ENCODE measurements around the gene ADAMTS15.

The ADAMTS15 gene

DNA sequence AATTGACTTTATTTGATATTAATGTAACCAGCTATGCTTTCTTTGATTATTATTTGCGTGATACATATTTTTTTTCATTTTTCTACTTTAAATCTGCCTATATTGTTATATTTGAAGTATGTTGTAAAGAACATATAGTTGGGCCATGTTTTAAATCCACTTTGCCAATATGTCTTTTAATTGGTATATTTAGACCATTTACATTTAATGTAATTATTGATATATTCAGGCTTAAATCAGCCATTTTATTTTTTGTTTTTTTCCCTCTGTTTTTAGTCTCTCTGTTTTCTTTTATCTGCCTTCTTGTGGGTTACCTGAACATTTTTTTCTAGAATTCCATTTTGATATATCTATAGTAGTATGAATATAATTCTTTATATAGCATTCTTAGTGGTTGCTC lies 55.9 kb downstream of the ADAMTS15 start:
- in situ Hi-C loops (cut with MboI; ENCODE audit: low sequenced_read_pairs) = no loop called here

DNA sequence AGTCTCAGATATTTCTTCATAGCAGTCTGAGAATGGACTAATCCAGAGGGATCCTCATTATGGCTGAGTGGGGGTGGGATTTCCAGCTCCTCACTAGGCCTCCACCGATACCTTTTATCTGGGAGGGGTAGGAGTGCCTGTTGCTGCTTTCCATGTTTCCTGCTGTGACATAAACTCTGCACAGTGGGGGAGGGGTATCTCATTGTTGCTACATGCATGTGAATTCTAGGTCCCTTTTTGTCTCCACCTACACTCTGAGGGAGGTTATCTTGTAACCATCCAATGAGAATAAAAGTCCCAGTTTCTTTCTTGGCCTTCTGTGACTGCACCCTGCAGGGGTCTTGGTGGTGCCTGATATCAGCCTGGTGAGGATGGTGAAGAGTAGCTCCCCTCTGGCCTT lies 60.5 kb downstream of the ADAMTS15 start:
- in situ Hi-C loops (cut with MboI; ENCODE audit: low sequenced_read_pairs) = no loop called here

DNA sequence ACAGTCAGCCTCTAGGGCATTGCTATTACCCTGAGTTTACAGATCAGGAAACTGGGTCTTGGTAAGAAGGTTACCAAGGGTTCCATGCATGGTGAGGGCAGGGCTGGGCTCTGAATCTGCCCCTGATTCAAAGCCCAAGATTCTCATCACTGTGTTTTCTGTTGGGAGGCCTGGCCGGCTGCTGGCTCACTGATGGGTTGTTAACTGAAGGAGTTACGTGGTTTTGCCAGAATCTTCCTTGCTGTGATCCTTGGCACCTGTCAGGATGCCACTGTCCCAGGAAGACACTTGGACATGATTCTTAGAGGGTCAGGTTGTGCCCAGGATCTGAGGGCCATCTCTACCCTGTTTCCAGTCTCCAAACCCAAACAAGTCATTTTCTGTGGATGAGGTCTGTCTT lies 61.5 kb downstream of the ADAMTS15 start:
- in situ Hi-C loops (cut with MboI; ENCODE audit: low sequenced_read_pairs) = no loop called here

DNA sequence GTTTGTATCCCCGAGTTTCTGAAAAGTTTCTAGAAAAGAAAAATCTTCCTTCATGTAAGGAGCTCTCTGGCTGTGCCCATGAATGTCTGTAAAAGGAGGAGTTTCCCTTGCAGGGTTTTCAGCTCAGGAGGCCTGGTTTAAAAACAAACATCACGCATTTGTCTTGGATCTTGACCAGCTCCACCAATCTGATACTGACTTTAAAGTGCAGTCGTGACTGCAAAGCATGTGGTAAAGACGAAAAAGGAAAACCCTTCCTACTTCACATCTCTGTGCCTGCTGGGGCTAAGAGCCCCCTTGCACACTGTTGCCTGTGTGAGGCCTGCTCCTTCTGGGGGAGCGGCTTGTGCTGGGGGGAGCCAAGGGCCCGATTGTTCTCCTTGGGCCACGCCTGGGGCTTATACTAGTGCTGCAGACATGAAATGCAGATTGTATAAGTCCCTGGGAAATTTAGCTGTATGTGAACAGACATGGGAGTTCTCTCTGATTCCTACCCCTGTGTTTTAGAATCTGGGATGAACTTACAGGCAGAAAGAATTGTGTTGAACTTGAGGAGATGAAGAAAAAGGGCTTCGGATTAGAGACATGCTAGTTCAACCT lies 62.1 kb downstream of the ADAMTS15 start:
- in situ Hi-C loops (cut with MboI; ENCODE audit: low sequenced_read_pairs) = no loop called here

DNA sequence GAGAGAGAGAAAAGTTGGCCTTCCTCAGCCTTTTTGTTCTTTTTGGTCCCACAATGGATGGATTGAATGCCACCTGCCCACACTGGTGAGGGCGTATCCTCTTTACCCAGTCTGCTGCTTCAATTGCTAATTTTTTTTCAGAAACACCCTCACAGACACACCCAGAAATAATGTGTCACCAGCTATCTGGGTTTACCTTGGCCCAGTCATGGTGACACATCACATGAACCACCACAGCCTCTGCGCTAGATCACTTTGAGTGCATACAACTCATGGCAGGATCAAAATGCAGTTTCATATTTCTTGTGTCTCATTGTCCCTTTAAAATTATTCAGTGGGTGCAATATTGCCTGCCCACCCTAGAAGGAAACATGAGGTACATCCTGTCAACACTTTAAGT lies 63.3 kb downstream of the ADAMTS15 start:
- in situ Hi-C loops (cut with MboI; ENCODE audit: low sequenced_read_pairs) = no loop called here

DNA sequence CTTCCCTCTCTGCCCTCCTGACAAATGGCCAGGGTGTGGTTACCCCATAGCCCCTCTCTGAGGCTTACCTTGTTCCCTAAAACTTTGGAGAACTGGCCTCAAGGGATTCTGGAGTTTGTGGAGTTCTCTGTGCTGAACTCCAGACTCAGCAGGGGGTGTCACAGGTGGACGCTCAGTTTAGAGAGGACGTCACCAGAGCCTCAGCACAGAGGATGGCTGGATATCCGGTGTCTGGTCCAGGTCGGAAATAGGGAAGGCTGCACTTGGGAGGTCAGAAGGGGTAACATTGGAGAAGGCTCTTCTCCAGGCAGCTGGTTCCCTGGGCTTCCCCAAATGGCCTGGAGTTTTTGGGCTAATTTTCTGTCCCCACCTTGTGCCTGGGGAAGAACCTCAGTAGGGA lies 64.2 kb downstream of the ADAMTS15 start:
- in situ Hi-C loops (cut with MboI; ENCODE audit: low sequenced_read_pairs) = no loop called here

DNA sequence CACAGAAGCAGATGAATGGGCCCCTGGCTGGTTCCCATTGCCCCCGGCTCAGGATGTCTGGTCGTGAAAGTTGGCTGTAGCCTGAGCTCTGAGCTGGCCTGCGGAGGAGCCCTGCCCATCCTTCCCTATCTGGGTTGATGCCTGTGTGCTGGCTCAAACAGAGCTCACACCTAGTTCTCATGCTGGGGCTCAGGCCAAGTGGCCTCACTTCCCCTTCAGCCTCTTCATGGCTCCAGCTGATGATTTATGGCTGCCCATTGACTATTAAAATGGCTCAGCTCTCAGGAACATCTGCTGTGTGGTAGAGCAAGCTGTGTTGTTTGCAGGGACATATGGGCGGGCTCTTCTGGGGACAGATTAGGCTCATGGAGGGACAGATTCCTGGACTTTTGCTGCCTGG lies 64.7 kb downstream of the ADAMTS15 start:
- in situ Hi-C loops (cut with MboI; ENCODE audit: low sequenced_read_pairs) = no loop called here

DNA sequence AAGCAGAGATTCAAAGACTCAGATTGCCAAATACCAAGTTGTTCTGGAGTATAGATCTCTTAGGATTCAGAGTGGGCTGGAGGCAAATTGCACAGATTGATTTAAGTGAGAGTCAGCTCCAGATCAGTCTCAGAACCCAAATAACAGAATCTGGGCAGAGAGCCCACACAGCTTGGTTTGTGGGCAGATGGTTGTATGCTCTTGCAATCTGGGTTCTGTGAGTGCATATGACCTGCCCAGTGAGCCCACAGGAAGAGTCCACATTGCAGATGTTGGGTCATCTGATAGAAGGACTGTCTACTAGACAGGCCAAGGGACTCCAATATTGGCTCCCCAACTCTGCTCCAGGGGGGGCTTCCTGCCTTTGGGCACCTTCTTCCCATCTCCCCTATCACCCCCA lies 65.9 kb downstream of the ADAMTS15 start:
- in situ Hi-C loops (cut with MboI; ENCODE audit: low sequenced_read_pairs) = no loop called here

DNA sequence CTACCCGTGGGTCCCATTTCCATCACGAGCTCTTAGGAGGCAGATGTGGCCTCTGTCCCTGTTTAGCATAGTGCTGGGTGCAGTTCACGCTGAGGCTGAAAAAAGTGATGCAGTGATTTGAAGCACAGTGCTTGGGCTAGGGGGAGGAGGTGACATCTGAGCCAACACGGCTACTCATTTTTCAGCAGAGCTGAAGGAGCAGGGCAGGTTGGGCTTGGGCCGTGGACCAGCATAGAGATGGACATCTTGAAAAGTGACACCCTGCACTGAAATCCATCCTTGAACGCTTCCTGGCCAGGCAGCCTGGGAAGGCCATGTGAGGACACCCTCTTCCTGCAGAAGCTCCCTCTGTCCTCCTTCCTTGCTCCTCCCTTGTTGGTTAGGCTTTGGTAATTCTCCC lies 66.4 kb downstream of the ADAMTS15 start:
- in situ Hi-C loops (cut with MboI; ENCODE audit: low sequenced_read_pairs) = no loop called here

DNA sequence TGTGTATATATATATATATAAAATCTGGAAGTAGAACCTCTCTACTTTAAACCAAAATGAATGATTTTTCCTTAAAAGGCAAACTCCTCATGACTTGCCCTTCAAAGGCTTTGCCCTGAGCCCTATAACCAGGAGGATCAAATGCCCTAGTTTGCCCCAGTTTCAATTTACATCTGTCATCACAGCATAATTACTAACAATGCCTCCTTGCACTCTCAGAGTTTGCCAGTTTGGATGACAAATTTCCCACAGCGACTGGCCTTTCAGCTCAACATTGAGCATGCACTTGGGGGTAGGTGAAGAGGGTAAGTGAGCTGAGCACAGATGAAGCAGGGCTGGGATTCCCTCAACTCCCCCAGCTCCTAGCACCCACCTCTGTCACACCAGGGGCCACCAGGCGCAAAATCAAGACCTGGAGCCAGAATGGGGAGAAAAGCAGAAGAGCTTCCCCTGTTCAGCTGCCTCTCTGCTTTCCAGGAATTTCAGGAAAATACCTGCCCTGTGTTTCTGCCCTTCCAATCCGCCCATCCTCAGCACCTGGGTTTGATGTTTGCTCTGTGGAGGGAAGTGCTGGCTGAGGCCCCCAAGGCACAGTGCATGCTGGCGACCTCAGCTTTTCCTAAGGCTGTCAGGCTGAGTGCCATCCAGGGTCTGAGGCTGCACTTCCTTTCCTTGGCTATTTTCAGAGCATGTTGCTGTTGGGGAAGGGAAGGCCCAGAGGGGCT lies 67.5 kb downstream of the ADAMTS15 start:
- in situ Hi-C loops (cut with MboI; ENCODE audit: low sequenced_read_pairs) = no loop called here

DNA sequence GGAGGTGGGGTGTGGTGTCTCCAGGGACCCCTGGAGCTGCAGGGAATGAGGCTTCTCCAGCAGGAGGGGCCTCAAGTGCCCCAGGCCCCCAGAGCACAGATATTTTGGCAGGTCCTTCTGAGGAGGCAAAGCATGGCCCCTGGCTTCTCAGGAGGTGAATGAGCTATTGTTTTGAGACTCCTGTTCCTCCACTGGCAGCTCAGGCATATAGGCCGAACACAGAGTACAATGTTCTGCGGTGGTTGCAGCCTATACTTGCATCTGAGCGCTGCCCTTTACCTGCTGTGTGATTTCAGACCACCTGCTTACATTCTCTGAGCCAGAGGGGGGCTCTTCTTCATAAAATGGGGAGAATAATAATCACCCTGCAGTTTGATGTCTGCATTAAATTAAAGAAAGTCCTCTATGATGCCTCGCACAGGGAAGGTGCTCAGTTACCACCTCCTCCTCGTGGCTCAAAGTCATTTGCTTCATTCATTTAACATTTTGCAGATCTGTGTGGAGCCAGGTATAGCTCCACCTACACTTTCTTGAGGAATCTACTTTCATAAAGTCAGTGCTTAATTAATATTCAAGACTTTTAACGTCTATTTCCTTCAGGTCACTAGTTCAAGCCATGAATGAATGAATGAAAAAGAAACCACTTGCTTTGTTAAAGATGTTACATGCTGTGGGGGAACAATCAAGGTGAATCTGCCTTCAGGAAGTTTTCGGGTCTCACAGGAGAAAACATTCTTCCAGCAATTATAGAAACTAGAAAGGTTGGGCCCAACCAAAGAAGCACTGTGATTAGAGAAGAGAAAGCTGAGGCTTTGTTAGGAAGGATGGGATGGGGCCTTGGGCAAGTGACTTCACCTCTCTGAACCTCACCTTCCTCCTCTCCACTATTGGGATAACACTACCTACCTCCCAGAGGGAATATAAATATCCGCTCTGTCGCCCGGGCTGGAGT lies 68.4 kb downstream of the ADAMTS15 start:
- in situ Hi-C loops (cut with MboI; ENCODE audit: low sequenced_read_pairs) = no loop called here

DNA sequence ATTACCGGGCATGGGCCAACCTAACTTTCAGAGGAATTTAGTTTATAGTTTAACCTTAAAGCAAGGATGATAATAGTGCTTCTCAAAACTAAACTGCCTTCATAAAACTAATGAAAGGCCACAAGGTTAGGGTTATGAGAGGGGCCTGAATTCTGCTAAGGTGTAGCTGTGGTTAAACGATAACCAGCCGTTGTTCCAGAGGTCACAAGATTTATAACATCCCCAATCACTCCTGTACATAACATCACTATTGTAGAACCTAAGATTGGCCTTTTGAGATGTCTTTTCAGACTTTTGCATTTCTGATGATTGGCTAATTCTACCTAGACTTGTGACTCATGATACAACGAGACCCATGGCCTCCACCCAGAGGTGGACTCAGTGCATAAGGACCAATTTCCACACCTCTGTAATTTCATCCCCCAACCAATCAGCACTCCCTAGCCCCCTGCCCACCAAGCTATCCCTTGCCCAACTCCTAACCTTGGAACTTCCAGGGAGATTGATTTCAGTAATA lies 69.8 kb downstream of the ADAMTS15 start:
- in situ Hi-C loops (cut with MboI; ENCODE audit: low sequenced_read_pairs) = no loop called here

DNA sequence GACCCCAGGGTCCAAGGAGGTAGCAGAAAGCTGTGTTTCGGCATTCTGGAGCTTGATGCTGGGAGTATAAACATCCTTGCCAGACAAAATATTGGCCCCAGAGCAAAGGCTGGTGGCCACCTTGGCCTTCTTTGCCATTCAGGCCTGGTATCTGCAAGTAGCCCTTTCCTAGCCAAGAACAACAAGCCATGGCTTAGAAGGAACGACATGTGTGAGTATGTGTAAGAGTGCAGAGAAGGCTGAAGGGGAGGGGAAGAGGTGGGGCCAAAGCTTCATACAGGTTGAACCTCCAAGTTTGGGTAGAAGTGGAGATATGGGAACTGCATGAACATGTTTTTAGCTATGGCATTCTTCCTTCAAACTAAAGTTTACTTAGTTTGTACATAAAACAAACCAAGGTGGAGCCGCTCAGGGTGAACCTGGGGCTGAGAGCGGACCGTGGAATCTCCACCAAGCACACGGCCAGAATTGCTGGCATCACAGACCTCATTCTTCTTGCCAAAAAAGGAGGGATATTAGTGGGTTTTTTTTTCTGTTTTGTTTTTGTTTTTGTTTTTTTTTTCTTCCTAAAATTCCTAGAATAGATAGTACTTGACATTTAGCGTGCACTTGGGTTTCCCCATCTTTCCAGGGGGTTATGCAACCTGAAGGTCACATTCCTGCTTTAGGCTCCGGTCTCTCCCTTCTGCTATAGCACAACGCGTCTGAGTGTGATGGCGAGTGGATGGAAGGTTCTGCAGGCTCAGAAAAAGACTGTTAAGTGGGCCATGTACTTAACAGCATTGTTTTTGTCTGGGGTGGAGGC lies 70.9 kb downstream of the ADAMTS15 start:
- in situ Hi-C loops (cut with MboI; ENCODE audit: low sequenced_read_pairs) = no loop called here

DNA sequence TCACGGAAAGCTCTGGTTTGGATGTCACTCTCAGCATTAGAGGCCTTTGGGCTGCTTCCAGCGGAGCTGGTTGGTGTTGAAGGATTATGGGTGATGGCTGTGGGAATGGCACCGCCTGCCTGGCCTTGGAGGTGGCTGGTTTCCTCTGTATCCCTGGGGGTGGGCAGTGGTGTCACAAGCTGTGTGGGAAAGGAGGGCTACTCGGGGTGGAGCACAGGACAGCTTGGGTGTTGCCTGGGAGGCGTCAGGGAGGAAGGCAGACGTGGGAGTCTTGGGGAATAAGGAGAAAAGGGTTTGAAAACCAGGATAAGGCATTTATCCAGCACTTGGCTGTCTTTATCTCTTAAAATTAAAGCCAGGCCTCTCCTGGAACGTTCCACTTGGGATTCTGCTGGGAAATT lies 71.8 kb downstream of the ADAMTS15 start:
- in situ Hi-C loops (cut with MboI; ENCODE audit: low sequenced_read_pairs) = no loop called here

DNA sequence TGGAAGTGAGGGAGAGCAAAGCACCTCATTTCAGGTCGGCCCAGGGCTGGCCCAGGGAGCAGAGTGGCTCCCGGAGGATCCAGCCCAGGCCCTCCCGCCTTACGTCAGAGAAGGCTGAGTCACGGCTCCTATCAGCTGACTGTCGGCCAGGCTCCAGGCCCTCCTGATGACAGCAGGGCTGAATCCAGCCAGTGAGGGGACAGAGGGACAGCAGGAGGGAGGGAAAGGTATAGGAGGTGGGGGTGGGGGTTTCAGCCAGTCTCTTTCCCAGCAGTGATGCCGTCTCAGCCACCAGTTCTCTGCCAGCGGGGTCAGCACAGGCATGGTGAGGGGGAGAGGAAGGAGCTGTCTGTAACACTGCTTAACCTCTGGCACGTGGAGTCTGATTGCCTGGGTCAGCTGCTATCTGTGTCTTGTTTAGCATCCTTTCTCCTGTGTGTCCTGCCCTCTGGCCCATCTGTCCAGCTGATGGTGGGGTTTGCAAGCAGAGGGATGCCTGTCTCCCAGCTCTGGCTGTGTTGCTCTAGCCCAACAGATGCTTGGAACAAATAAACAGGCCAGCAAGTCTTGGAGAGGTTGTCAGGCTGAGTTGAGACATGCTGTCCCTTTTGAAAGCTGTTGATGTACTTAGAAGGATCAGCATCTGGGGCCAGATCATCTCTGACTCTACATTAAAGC lies 74.0 kb downstream of the ADAMTS15 start:
- in situ Hi-C loops (cut with MboI; ENCODE audit: low sequenced_read_pairs) = no loop called here

DNA sequence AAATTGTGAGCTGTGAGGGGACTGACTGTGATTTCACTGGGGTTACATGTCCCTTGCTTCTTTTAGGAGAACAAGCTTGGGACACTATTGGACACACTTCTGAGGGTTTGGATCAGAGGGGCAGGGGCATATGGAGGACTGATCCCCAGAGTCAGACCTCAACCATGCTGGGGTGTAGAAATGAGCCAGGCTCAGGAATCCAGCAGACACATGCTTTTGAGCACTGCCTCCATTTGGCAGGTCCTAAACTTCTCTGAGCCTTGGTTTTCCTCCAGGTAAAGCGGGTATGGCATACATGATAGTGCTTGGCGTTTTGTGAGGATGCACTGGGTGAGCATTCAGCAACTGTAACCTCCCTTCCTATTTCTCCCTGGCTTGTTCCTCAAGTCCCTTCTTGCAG lies 74.7 kb downstream of the ADAMTS15 start:
- in situ Hi-C loops (cut with MboI; ENCODE audit: low sequenced_read_pairs) = no loop called here

DNA sequence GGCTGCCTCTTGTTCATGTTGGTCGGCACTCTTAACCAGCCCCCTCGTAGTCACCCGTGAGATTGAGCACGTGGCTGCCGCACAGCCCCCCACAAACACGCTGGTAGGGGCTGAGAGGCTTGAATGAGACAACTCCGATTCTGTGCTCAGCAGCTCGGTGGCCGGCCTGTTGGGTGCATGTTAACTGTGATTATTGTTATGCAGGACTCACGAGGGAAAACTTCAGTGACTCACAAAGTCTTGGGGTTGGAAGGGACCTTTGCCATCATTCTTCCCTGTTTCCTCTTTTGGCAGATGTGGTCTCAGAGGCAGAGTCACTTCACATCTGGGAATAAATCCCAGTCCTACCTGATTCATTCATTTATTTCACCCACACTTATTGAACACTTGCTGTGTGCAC lies 75.2 kb downstream of the ADAMTS15 start:
- in situ Hi-C loops (cut with MboI; ENCODE audit: low sequenced_read_pairs) = no loop called here

DNA sequence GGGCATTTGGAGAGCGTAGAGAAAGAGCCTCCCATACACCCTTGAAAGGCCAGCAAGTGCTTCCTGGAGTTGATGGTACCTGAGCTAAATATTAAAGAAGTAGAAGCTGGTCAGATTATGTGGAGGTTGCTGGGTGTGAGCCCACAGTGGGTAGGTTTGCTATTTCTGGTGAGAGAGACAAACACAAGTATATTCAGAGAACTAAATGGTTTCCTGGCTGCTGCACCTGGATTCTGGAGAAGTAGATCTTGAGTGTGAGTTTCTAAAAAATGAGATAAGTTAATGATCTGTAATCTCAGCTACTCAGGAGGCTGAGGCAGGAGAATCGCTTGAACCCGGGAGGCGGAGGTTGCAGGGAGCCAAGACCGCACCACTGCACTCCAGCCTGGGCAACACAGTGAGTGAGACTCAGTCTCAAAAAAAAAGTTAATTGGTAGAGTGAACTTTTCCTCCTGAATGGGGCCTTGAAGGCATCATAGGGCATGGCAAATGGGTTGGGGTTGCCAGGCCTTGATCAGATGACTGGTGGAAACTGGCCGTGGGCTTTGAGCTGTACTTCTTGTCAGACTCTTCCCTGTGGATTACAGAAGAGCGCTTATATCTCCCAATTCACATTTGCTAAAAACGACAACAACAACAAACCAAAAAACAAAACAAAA lies 75.8 kb downstream of the ADAMTS15 start:
- in situ Hi-C loops (cut with MboI; ENCODE audit: low sequenced_read_pairs) = no loop called here

DNA sequence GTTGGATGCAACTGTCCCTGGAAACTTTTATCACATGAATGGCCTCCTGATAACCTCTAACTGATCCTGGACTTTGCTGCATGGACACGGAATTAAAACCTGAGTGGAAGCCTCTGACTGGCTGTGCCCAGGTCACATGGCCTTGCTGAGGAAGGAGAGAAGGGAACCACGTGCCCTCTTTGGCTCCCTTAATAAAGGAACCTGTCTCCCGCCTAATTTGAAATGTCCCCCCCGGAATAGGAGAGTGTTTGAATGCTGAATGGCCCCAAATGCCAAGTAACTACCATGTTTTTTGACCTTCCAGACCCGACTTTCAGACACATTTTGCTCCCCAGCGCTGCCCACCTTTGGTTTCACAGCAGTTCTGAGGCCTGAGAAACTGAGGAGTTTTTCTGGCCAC lies 76.9 kb downstream of the ADAMTS15 start:
- in situ Hi-C loops (cut with MboI; ENCODE audit: low sequenced_read_pairs) = no loop called here
